NCI-H82 (cell line): ENCODE results near the gene FASN.

ENCODE experiments used
- DNase-seq: peaks from one replicate; lab custom pipeline; 2025; lab: John Stamatoyannopoulos, UW

The FASN gene

DNA sequence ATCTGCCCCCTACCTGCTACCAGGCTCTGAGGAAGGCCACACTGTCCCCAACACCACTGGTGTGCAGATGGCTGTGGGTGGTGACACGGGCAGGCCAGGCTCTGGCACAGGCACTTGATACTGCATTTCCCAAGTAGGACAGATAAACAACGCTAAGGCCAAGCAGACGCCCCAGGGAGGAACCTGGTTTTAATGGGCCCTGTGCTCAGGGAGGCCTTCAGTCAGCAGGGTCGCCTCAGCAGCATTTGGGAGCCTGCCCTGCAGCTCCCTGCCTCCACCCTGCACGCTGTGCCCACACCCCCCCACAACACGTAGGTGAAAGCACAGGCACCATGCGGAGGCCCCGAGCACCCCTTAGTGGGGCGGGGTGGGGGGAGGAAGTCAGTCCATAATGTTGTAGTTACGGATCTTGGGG lies 3.3 kb upstream of the FASN start:
- no peak for DNase-seq

DNA sequence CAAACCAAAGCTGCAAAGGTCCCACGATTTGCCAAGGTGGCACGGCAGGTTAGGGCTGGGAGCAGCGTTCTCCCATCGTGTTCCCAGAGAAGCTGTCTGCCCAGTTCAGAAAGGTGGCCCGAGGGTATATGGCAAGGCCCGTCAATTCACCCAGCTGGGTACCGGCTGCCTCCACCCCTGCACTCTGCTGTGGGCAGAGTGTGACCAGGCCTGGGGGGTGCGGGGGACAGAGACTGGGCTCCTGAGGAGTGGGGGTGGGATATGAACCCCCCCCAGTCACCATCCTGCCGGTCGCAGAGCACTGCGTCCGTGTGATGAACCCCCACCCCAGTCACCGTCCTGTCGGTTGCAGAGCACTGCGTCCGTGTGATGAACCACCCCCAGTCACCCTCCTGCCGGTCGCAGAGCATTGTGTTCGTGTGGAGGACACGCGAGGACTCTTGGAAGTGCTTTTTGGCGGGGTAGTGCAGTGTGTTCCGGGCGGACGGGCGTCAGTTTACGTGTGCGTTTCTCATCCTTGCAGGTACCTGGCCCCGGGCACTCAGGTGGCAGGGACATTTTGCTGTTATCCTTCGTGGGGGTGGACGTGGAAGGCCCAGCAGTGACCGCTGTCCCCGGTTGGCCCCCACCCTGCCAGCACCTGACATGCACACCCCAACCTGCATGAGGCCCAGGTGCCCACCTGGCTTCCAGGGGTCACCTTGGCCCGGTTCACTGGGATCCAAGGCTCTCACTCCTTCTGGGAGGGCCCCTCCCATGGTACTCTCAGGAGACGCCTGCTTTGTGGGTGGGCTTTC lies 2.7 kb upstream of the FASN start:
- DNase-seq, result no peak

DNA sequence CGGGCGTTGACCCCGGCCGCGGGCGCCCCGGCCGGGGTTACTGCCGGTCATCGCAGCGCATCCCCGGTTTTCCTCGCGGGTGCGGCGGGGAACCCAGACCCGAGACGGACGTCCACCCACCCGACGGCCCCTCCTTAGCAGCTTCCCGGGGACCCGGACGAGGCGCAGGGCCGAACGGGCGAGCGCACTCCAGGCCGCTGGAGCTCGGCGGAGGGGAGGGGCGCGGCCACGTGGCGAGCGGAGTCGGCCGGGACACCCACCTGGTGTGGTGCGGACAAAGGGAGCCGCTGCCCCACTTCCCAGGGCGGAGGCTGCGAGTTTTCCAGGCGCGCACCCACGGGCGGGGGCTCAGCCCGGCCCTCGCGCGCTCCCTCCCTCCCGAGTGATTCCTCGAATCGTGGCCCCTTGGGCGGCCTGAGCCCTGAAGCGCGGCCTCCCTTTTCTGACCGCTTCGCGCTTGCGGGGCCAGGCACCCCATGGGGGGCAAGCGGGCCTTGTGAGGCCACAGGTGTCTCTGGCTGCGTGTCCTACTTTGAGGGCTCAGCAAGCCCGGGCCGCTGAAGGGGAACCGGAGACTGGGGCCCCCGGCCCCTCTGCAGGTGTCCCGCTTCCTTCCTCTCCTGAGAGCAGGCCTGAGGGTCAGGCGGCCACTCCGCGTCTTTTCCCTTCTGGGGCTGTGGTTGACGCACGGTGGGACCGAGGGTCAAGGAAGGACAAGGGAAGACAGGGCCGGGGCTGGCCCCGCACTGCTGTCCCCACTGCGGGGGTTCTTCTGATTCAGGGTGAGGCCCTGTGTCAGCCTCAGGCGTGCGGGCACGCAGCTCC lies 1.1 kb upstream of the FASN start:
- DNase-seq, result peak; percentile 78

DNA sequence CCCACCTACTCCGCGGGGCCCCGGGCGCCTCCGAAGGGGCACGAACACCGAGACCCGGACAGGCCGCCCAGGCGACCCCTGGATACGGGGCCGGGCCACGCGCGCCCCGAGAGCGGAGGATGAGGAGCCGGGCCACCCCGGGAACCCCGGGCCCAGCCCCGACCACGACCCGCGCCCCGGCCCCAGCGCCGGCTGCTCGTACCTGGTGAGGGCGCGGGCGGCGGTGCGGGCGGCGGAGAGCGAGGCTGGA lies 192 bp downstream of the FASN start:
- DNase-seq, result no peak

DNA sequence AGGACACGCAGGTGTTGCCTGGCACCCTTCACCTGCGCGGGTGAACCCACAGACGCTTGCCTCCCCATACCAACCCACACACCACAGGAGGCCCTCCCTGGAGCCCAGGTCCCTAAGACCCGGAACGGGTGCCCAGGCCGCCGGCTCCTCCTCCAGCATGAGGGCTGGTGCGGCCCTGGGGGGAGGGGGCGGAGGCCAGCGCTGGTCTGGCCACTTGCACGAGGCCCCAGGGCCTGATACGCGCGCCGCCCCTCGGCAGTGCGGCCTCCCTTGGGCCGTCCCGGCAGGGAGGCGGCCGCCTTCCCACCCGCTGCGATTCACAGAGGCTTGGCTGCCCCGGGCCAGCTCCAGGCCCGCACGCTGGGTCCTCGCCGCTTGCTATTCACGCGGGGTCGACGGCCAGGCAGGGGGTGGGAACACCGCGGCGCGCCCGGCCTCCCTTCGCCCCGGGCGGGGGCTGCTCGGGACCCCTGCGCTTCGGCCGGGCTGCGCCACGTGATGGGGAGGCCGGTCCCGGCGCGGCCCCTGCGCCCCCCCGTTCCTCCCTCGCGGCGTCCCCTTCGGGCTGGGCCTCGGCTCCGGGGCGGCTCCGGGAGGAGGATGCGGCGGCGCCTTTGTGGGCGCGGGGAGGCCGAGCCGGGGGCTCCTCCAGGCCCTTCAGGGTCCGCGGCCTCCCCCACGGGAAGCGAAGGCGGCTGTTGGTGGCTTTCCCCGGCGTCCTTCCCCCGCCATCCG lies 685 bp downstream of the FASN start:
- DNase-seq, result peak; percentile 57

DNA sequence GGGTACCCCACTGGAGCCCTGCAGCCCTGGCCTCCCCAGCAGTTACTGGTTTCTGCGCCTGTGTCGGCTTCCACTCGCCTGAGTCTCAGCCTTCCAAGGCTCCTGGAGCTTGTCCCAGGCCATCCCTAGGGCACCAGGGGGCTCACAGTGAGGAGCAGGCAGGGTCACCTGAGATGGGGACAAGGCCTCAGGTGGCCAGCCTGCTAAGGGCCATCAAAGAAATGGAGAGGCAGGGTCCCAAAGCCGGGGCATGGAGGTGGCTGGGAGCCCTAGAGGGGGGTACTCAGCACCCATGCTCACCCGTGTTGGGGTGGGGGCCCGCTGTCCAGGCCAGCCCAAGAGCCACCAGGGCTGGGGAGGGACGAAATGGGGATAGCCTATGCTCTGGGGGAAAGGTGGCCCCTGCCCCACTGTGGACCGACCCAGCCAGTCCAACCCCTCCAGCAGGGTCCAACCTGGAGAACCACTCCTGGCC lies 1.3 kb downstream of the FASN start:
- DNase-seq, result no peak

DNA sequence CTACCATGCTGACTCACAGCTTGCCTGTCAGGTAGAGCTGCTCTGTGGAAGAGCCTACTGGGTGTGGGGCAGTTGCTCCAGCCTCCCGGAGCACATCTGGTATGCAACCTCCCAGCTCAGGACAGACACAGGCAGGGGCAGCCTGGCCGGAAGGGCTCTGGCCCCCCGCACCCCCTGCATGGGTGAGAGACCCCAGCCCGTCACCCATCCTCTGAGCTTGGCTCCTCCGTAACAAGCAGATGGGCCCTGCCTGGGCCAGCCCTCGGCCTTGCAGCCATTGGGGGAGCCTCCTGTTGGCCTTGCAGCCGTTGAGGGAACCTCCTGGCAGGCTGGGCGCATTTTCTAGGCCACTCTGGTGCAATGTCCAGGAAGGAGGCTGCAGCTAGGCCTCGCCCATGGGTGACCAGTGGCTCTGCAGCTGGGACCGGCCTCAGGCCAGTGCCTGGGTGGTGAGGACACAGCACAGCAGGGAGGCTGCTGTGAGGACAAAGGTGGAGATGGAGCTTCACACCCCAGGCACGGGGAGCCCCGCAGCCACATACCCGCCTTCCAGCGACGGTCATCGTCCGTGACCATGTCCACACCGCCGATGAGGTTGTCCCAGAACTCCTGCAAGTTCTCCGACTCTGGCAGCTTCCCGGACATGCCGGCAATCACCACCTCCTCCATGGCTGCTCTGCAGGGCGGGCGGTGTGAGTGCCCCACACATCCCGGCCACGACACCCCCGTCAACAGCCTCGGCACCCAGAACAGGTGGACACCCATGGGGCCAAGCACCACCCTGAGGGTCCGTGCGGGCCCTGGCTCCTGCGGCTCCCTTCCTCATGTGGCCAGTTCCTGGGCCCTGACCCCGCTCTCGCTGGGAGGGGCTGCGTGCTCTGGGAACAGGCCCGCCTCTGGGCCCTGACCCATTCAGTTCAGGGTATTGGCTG lies 2.0 kb downstream of the FASN start:
- DNase-seq, result no peak

DNA sequence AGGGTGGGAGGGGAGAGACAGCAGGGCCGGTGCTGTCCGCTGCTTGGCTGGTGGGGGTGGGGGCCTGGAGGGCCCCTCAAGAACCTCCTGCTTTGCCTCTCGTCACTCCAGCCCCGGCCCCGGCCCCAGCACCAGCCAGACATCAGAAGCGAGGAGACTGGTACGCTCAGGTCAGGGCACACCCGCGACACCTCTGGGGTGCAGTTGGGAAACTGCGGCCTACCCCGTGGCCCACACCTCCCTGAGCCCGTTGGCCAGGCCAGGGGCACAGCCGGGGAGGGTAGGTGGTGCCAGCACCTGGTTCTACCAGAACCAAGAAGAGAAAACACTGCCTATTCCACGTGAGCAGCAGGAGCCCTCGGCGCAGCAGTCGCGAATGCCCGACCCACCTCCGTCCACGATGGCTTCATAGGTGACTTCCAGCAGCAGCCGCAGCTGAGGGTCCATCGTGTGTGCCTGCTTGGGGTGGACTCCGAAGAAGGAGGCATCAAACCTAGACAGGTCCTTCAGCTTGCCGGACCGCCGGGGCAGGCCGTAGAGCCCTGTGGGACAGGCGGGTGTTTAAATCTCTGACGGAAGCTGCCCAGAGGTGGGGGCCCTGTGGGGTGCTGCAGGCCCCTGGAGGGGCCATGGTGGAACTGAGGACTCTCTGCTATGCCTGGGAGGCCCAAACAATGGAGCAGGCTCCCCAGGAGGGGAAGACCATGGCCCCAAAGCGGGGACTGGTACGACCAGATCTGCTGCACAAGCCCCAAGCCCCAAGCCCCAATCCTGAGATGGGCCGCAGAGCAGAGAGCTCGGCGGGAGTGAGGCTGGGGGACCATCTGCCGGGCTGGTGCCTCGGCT lies 2.9 kb downstream of the FASN start:
- DNase-seq, result peak; percentile 45

DNA sequence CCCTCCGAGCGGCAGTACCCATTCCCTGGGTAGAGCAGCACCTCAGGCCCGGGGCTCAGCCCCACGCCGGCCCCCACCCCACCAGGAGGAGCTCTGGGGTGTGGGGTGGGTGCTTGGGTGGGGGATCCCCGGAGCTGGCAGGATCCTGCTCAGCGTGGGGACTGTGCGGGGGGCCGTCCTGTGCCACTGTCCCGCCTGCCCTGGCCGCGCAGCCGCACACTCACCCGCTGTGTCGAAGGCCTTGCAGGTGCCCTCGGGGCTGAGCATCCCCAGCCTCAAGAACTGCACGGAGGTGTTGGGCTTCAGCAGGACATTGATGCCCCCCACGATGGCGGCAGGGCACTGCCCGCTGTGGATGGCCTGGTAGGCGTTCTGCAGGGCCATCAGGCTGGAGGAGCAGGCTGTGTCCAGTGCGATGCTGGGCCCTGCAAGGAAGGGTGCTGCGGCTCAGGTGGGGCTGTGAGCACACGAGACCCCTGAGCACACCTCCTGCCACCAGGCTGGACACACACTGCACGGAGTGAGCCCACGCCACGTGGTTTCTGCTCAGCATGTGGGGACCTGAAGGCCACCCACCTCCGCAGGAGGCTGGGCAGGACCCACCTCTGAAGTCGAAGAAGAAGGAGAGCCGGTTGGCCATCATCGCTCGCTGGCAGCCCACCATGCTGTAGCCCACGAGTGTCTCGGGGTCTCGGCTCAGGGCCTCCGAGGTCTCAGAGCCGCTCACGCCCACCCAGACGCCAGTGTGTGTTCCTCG lies 4.9 kb downstream of the FASN start:
- DNase-seq, result no peak

DNA sequence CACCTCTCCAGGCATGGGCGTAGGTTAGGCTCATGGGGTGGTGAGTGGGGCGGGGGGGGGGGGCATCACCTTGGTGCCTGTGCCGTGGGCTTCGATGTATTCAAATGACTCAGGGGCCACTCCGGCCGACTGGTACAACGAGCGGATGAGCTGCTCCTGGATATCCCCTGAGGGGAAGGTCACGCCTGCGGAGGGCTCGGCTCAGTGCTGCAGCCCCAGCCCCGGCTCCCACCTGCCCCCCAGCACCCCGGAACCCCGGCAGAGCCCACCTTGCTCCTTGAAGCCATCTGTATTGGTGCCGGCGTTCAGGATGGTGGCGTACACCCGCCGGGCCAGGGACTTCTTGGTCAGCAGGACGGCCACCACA lies 5.4 kb downstream of the FASN start:
- DNase-seq, result no peak

DNA sequence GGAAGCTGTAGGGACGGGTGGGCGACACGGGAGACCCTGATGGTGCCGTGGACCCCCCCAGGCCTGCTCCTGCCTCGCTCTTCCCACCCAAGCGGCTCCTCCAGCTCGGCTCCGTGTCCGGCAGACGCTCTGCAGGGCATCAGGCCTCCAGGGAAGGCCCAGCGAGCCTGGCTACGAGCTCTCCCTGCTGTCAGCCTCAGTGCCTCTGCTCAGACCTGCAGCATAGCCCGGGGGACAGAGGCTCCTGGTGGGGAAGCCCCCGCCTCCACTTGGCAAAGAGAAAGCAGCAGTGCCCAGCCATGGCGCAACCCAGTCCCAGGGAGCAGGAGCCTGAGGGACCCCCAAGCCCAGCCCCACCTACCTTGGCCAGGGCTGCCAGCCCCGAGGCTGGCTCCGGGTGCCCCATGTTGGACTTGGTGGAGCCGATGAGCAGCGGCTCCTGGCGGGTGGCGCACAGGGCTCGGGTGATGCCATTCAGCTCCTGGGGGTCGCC lies 5.9 kb downstream of the FASN start:
- DNase-seq, result no peak

DNA sequence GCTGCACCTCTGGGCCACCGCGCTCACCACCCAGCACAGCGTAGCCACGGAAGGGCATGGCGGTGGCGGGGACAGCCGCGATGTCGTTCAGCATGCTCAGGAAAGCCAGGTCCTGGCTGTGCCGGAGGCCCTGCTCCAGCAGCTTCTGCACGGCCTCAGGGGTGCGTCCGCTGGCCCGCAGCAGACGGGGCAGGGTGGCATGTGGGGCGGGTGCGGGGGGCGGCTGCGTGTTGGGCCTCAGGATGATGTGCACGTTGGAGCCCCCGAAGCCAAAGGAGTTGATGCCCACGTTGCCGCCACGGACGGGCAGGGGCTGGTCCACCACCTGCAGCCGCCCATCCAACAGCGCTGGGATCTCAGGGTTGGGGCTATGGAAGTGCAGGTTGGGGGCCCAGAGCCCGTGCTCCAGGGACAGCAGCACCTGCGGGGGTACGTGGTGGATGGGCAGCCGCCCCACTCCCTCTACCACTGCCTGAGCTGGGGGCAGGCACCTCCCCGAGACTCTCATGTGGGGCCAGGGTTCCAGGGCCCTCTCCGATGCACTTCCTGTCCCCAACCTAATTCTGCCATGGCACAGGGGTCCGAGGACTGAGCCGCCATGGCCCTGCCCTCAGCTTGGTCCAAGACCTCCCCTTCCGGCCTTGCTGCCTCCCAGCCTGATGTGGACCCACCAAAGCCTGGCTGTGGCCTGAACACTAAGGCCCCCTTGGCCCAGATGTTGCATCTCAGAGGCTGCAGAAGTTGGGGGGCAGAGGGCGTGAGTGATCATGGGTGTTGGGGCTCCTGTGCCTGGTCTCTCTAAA lies 6.6 kb downstream of the FASN start:
- DNase-seq, result no peak

DNA sequence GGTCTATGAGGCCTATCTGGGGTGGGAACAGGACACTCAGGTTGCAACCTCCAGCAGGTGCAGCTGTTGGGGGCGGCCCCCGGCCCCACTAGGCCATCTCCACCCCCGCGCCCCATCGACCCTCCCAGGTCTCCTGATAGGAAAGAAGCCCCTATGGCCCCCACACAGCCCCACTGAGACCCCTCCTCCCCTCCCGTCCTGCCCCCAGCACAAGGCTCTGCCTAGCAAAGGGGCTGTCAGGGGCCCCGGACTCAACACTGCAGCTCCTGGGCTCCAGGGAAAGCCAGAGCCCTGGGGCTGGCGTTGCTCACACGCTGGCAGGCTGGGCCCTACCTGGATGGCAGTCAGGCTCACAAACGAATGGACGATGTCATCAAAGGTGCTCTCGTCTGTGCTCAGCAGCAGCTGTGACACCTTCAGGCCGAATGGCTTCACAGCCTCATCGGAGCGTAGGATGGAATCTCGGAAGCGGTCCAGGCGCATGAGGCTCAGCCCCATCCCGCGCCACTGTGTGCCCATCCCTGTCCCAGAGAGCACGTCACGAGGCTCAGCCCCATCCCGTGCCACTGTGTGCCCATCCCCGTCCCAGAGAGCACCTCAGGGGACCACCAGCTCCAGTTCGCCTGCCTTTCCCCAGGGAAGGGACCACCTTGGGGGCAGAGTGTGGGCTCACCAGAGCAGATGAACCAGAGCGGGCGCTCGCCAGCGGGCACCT lies 7.3 kb downstream of the FASN start:
- DNase-seq, result no peak

DNA sequence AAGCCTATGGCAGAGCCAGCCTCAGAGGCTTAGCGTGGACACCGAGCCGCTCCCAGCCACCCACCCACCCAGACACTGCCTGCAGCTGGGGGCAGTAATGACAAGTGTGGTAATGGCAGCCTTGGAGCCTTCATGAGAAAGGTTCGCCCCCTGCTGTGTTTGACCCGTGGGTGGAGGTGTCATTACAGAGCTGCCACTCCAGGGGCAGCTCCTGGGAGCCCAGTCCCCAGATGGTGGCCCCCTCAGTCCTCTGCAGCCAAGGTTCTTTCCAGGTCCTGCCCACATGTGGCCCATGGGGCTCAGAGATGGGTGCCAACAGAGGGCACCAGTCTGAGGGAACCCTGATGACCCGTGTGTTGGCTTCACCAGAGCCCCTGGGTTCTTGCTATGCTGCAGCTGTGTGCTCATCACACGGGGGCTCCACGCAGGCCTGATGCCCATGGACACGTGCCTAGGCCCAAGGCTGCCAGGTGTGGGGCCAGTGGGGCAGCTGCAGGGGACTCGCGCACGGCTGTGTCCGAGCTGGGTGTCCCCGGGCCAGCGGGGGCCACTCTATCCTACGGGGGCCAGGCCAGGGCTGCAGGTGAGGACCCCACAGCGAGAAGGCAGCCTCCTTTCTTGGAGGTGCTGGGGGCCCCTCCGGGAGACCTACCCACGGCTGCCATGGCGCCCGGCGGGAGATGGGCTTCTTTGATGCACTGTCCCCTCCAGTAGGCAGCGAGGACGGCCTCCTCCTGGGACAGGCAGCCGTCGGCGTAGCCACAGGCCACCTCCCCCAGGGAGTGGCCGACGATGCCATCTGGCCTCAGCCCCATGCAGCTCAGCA lies 8.1 kb downstream of the FASN start:
- no peak for DNase-seq

DNA sequence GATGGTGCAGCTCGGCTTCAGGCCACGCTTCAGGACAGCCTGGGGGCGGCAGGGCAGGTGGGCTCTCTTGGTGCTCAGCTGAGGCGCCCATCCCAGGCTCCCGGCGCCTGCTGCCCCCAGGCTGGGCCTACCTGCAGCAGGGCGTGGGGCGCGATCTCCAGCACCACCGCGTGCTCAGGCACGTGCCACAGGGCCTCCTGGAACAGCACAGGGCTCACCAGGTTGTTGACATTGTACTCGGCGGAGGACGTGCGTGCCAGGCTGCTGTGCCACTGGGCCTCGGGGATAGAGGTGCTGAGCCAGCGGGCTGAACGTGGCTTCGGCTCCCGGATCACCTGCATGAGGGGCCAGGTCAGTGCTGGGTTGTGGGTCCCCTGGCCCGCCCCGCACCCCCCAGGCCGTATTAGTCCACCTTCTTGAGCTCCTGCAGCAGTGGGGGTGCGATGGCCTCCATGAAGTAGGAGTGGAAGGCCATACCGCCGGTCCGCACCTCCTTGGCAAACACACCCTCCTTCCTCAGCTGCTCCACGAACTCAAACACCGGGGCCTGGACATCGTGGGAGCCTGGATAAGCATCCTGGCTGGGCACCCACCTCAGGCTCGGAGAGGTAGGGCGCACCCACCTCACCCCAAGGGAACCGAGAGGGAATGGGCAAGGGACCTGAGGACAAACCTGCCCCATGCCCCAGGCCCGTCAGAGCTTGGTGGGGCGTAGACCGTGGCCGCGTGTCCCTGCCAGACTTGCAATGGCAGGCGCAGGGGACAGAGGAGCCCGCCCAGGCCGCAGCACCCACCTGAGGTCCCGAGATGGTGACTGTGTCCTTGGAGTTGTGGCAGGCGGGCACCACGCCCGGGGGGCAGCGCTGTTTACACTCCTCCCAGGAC lies 9.0 kb downstream of the FASN start:
- DNase-seq, result no peak
